ENCODE measurements around the gene PRIM2.
"Not testable (repeated sequence)": the region's sequence is repeated elsewhere in the genome, so short reads cannot be mapped to it uniquely, and the experiment has no call there.

- TF ChIP-seq CTCF, POLR2A (IDR thresholded peaks at IDR 0.05): not testable (repeated sequence)
These were observed 199.3 kb downstream of the PRIM2 start for GRCh38 chr6:57516776-57517175.

All from thyroid gland (tissue), 4 donors.